Measurements from ENCODE around the gene PCDH9. TPM values are rescaled to one million over a fixed set of nuclear protein-coding genes. Genes with fewer than 3 reads are reported as not detected.

The PCDH9 gene
- total RNA-seq, 4 donors from 2014 or later: 0.64 to 1.1 (median 0.82) TPM

- H3K27ac ChIP-seq: no peak overlapping the region
- H3K4me1 ChIP-seq: no peaks in the 10 kb centered on the region
- H3K36me3 ChIP-seq: no peaks in the 10 kb centered on the region
- TF ChIP-seq, protein P1, sequence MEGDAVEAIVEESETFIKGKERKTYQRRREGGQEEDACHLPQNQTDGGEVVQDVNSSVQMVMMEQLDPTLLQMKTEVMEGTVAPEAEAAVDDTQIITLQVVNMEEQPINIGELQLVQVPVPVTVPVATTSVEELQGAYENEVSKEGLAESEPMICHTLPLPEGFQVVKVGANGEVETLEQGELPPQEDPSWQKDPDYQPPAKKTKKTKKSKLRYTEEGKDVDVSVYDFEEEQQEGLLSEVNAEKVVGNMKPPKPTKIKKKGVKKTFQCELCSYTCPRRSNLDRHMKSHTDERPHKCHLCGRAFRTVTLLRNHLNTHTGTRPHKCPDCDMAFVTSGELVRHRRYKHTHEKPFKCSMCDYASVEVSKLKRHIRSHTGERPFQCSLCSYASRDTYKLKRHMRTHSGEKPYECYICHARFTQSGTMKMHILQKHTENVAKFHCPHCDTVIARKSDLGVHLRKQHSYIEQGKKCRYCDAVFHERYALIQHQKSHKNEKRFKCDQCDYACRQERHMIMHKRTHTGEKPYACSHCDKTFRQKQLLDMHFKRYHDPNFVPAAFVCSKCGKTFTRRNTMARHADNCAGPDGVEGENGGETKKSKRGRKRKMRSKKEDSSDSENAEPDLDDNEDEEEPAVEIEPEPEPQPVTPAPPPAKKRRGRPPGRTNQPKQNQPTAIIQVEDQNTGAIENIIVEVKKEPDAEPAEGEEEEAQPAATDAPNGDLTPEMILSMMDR (IDR thresholded peaks at IDR 0.05): no peak
- TF ChIP-seq POLR2AphosphoS5 (IDR thresholded peaks at IDR 0.05) (no peak), POLR2A (IDR thresholded peaks at IDR 0.05) (no peak), EP300 (IDR thresholded peaks at IDR 0.05) (no peak)
- peaks cover 7% of the 10 kb centered on the region for H3K9me3 ChIP-seq
- no peaks in the 10 kb centered on the region for H3K27me3 ChIP-seq
- 68% methylated on average over 1 of the region's 1 CpG for WGBS
- no peak for DNase-seq (ENCODE audit: low spot score in 2 of 2)
- H3K4me3 ChIP-seq: no peak overlapping the region
Measured at GRCh38 chr13:66681403-66681802, 548.7 kb downstream of the PCDH9 start.

- Histone ChIP-seq H3K27ac (no peak overlapping the region), H3K36me3 (no peaks in the 10 kb centered on the region), H3K4me1 (no peaks in the 10 kb centered on the region), H3K27me3 (no peaks in the 10 kb centered on the region), H3K9me3 (peaks cover under 1% of the 10 kb centered on the region), H3K4me3 (no peak overlapping the region)
- WGBS: 57% methylated on average over 1 of the region's 1 CpG
- TF ChIP-seq POLR2A (IDR thresholded peaks at IDR 0.05) (no peak), POLR2AphosphoS5 (IDR thresholded peaks at IDR 0.05) (no peak), EP300 (IDR thresholded peaks at IDR 0.05) (no peak)
- TF ChIP-seq, protein P1 (IDR thresholded peaks at IDR 0.05): no peak
- DNase-seq (ENCODE audit: low spot score in 2 of 2): no peak
Measured at GRCh38 chr13:66680031-66680430, 550.1 kb downstream of the PCDH9 start.

- no peak overlapping the region for H3K4me3 ChIP-seq
- DNase-seq (ENCODE audit: low spot score in 2 of 2): no peak
- no peaks in the 10 kb centered on the region for H3K36me3 ChIP-seq
- no peak overlapping the region for H3K27ac ChIP-seq
- TF ChIP-seq, protein P1 (IDR thresholded peaks at IDR 0.05): no peak
- TF ChIP-seq EP300 (IDR thresholded peaks at IDR 0.05): no peak
- no peaks in the 10 kb centered on the region for H3K27me3 ChIP-seq
- H3K4me1 ChIP-seq: no peaks in the 10 kb centered on the region
- H3K9me3 ChIP-seq: no peaks in the 10 kb centered on the region
- 42% methylated on average over 4 of the region's 4 CpGs for WGBS
Measured at GRCh38 chr13:66675620-66676019, 554.5 kb downstream of the PCDH9 start.

DNA sequence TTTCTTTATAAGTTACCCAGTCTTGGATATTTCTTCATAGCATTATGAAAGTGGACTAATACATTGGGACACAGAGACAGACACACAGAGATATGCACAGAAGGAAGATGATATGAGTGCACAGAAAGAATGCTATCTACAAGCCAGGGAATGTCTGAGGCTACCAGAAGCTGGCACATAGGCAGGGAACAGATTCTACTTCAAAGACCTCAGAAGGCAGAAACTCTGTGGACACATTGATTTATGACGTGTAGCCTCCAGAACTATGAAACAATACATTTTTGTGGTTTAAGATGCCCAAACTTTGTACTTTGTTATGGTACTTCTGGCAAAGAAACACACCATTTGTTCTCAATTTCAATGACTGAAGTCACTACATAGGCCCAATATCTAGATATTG lies 556.7 kb downstream of the PCDH9 start:
- Histone ChIP-seq H3K9me3 (no peaks in the 10 kb centered on the region), H3K27ac (no peak overlapping the region), H3K4me1 (no peaks in the 10 kb centered on the region), H3K4me3 (no peak overlapping the region), H3K27me3 (no peaks in the 10 kb centered on the region), H3K36me3 (no peaks in the 10 kb centered on the region)
- 38% methylated on average over 1 of the region's 1 CpG for WGBS
- TF ChIP-seq EP300 (IDR thresholded peaks at IDR 0.05): no peak
- TF ChIP-seq, protein P1 (IDR thresholded peaks at IDR 0.05): no peak
- TF ChIP-seq POLR2A (IDR thresholded peaks at IDR 0.05): no peak
- TF ChIP-seq POLR2AphosphoS5 (IDR thresholded peaks at IDR 0.05): no peak
- DNase-seq (ENCODE audit: low spot score in 2 of 2): no peak

- Histone ChIP-seq H3K27ac (no peak overlapping the region), H3K4me1 (no peaks in the 10 kb centered on the region), H3K27me3 (no peaks in the 10 kb centered on the region), H3K9me3 (no peaks in the 10 kb centered on the region), H3K4me3 (no peak overlapping the region), H3K36me3 (no peaks in the 10 kb centered on the region)
- DNase-seq (ENCODE audit: low spot score in 2 of 2): no peak
- 34% methylated on average over 5 of the region's 5 CpGs for whole genome bisulfite sequencing
- TF ChIP-seq, protein P1 (IDR thresholded peaks at IDR 0.05): no peak
- TF ChIP-seq EP300 (IDR thresholded peaks at IDR 0.05) (no peak), POLR2AphosphoS5 (IDR thresholded peaks at IDR 0.05) (no peak), POLR2A (IDR thresholded peaks at IDR 0.05) (no peak)
Measured at GRCh38 chr13:66665991-66666390, 564.1 kb downstream of the PCDH9 start.

Measured in suprapubic skin (tissue), 4 donors.